Activated CD8-positive, alpha-beta memory T cell treated with anti-CD3 and anti-CD28 coated beads for 4 hours (primary cell): ENCODE data around the gene JMJD4.
"Not testable (repeated sequence)": the region's sequence is repeated elsewhere in the genome, so short reads cannot be mapped to it uniquely, and the experiment has no call there.

Source experiments
- DNase-seq, 2 donors: peaks; one replicate each; pipeline ENCODE4 v3.0.0-alpha.2; 2020; ENCODE audit warnings: low read depth in 2 of 2

The JMJD4 gene

GRCh38 chr1:227732586-227733308, 2.4 kb downstream of the JMJD4 start:
- no peak for DNase-seq

DNA sequence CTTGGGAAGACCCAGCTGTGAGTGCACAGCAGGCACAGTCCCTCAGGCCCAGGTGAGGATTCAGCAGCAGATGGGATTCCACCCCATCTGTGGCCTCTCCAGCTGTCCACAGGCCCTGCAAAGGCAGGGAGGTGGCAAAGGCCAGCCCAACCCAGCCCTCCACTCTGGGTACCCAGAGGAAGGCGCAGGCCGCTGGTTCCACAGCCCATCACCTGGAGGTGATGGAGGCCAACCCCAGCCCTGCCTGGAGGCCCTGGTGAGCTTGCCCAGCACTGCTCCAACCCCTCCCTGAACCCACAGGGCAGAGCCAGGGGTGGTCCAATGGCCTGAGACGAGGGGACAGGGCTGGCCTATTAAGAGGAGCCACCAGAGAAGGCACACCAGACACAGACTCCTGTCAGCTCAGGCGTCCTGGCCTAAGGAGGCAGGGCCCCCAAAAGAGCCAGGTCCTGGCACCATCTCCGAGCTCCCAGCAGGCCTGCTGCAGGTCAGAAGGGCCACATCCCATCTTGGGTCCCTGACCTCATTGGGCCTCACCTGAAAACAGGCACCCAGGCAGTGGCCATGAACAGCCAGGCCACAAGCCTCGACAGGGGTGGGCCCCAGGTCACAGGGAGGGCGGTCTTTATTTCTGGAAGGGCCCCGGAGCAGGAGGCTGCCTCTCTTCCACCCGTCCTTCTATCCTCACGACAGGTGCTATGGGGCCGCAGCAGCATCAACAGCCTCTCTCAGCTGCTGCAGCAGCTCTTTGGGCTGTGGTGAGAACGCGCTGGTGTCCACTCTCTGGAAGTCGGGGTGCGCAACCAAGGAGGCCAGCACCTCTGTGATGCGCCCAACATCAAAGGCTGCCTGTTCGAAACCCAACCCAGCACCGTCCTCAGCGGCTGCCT, 3.2 kb downstream of the JMJD4 start:
- DNase-seq: no peak

DNA sequence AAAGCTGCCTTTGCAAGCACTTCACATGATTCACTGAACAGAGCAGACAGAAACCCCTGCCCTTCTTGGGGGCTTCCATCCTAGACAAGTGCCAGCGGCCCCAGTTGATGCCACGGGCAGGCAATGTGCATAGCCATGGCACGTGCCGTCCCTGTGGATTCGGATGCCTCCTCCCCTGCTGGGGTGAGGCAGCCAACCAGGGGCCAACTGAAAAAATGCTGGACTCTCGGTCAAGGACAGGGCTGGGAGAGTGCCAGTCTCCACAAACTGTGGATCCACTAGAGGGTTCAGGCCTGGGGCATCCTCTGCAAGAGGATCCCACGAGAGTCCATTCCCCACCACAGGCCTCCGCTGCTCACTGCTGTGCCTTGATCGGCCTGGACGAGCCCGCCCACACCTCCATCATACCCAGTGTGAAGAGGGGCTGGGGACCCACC, 3.8 kb downstream of the JMJD4 start:
- DNase-seq: no peak

DNA sequence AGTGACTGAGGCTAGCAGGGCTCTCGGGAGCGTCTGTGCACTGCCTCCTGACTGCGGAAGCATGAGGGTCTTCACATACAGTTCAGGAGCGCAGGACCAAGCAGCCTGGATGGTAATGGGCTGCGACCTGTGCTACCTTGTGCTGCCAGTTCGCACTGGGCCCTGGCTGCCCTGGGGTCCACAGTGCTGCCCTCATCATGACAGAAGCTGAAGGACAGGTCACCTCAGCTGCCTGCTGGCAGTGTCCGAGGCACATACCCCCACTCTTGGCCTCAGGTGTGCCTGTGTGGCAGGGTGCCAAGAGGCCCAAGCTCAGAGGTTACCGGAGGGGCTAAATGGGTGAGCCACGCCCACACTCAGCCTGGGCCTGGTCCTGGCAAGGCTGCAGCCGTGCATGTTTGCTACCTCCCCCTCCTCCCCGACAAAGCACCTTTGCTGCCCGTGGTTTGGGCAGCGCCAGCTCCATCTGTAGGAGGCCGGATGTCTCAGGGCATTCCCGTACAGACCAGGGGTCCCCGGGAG, 4.4 kb downstream of the JMJD4 start:
- no peak for DNase-seq

GRCh38 chr1:227729881-227730629, 5.0 kb downstream of the JMJD4 start:
- DNase-seq: no peak

GRCh38 chr1:227729144-227729880, 5.8 kb downstream of the JMJD4 start:
- DNase-seq: no peak

GRCh38 chr1:227728892-227729143, 6.3 kb downstream of the JMJD4 start:
- no peak for DNase-seq

GRCh38 chr1:227728059-227728891, 6.8 kb downstream of the JMJD4 start:
- peak; percentile 40 for DNase-seq

DNA sequence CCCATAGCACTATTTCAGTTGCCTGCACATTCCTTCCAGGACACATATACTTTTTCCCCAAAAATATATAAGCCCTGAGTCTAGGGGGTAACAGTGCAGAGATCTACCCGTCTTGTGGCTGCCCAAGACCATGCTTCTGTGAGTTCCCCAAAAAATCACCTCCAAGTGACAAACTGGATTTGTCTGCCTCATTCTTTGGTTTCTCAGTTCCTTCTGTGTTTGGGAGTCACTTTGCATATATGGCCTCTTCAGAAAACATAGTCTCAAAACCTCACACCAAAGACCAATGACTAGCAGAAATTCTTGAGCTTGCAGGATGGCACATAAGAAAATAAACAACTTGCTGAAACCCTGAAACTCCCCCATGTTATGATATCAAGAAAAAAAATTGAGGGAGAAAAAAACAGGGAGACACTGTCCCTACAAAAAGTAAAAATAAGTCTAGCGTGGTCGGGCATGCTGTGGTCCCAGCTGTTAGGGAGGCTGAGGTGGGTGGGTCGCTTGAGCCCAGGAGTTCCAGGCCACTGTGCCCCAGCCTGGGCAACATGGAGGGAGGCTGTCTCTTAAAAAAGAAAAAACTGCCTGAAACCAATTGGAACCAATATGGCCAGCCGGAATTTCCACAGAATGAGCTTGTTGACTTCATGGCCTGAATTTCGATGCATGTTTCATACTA, 8.0 kb downstream of the JMJD4 start:
- DNase-seq: no peak

GRCh38 chr1:227726318-227726717, 8.8 kb downstream of the JMJD4 start:
- no peak for DNase-seq

DNA sequence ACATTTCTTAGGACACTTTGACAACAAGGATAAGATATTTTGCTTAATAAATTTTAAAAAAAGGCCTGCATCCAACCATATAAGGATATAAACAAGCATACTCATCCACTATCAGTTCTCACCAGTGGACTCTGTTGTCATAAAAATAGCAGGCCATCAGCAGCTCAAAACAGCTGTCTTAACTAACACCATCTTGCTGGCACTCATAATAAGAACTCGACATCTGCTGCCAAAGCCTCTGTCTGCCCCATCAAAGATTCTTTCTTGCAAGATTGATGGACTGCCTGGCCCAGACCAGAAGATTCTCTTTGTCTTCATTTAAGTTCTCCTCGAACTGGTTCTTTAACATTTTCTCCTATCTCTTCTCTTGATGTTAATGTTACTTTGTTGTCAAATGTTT, 10.1 kb downstream of the JMJD4 start:
- no peak for DNase-seq

DNA sequence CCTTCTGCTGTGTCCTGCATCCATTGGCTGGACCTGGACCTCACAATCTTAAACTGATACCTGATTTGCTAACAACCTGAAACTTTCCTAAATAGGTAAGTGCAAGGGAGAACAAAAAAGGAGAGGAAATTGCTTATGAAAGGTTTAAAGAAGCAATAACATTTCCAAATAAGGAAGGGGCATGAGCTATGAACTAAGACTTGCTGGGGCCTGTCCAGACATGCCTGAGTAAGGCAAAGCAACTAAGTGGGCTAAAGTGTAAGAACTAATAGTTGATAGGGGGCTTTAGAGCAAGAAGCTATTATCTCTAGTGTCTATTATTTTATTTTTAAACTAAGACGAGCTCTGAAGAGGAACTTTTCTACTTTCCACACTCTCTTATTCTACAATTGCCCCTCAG, 11.6 kb downstream of the JMJD4 start:
- no peak for DNase-seq

DNA sequence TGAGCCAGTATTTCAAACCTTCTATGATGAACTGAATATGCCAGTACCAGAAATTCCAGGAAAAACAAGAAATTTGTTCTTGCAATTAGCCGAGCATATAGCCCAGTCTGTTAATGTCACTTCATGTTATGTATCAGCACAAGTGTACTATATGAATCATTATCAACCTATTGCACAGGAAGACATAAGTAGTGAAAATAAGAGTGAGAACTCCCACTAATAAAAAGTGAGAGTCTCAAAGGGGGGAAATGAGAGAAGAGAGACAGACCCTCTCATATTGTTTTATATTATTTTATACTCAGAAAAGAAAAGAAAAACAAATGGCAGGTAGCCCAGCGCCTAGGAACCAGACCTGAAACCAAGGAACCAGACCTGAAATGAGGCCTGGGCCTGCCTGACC, 16.2 kb downstream of the JMJD4 start:
- DNase-seq: no peak

DNA sequence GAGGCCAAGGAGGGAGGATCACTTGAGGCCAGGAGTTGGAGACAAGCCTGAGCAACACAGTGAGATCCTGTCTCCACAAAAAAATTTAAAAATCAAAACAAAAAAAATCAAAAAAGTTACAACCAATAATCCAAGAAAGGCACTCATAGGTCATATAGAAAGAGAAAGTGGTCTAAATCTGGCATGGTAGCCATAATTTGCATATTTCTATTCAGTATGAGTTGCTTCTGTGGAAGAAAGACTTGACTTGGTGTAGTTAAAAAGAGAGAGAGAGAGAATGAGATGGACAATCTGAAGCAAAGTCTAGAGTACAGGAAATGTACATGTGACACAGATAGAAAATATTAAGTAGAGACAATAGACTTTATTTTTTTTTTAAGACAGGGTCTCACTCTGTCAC, 22.5 kb downstream of the JMJD4 start:
- DNase-seq: no peak

- DNase-seq: not testable (repeated sequence)
Measured at GRCh38 chr1:227710474-227710873, 24.6 kb downstream of the JMJD4 start.

DNA sequence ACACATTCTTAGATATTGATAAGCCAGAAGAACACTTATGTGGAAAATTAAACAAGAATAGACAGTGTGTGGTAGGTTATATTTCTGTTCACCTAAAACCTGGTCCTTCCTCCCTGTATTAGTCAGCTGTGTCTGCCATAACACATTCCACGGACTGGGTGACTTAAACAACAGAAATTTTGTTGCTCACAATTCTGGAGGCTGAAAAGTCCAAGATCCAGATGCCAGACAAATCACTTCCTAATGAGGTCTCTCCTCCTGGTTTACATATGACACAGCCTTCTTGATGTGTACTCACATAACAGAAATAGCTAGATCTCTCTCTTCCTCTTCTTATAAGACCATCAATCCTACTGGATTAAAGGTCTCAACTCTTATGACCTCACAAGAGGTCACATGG, 25.7 kb downstream of the JMJD4 start:
- no peak for DNase-seq

GRCh38 chr1:227707846-227708245, 27.3 kb downstream of the JMJD4 start:
- no peak for DNase-seq

GRCh38 chr1:227701631-227702030, 33.5 kb downstream of the JMJD4 start:
- not testable (repeated sequence) for DNase-seq

DNA sequence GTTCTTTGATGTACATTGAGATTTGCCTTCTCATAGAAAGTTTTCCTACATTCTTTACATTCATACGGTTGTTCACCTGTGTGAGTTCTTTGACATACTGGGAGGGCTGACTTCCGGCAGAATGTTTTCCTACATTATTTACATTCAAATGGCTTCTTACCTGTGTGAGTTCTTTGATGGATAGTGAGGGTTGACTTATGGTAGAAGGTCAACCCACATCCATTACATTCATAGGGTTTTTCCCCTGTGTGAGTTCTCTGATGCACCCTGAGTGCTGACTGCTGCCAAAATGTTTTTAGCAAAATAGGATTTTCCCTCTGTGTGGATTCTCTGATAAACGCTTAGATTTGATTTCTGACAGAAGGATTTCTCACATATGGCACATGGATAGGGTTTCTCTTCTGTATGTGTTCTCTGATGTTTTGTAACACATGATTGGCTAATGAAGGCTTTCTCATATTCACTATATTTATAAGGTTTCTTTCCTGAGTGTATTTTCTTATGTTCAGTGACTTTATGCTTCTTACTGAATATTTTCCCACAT, 37.7 kb downstream of the JMJD4 start:
- no peak for DNase-seq

DNA sequence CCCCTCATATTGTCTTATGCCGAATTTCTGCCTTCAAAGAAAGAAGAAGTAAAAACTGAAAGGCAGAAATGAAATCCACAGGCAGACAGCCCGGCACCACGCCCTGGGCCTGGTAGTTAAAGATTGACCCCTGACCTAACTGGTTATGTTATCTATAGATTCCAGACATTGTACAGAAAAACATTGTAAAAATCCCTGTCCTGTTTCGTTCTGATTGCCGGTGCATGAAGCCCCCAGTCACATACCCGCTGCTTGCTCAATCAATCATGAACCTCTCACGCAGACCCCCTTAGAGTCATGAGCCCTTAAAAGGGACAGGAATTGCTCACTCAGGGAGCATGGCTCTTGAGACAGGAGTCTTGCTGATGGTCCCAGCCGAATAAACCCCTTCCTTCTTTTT, 49.3 kb downstream of the JMJD4 start:
- no peak for DNase-seq
